ENCODE measurements around the gene PRSS22.

PRSS22 gene

DNA sequence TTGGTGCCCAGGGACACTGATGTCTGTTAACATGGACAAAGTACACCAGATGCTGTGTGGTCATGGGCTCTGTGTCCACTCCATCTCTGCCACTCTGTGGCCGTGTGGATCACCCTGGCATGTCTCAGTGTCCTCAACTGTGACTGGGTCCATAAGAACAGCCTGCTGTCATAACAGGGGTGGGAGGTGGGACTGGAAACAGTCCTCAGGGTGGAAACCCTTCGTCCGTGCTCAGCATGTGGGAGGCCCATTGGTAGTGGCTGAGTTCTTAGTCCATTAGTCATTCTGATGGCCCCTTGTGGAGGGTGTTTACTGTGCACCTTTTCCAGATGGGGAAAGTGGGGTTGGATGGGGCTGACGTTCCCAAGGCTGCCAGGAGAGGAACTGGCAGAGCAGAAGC, 37.8 kb upstream of the PRSS22 start:
- H3K36me3 Mint-ChIP-seq = peaks cover 13 to 21% of the 10 kb centered on the region in 2 donors
- DNase-seq (no peak), ATAC-seq (replicated peaks) (no peak)
- no peaks in the 10 kb centered on the region for H3K9me3 Mint-ChIP-seq
- no peaks in the 10 kb centered on the region for H3K27me3 Mint-ChIP-seq
- H3K4me1 Mint-ChIP-seq = peaks cover 18 to 29% of the 10 kb centered on the region in 2 donors
- peak overlapping the region; percentile 62 for H3K27ac Mint-ChIP-seq
- no peak overlapping the region for H3K4me3 Mint-ChIP-seq

DNA sequence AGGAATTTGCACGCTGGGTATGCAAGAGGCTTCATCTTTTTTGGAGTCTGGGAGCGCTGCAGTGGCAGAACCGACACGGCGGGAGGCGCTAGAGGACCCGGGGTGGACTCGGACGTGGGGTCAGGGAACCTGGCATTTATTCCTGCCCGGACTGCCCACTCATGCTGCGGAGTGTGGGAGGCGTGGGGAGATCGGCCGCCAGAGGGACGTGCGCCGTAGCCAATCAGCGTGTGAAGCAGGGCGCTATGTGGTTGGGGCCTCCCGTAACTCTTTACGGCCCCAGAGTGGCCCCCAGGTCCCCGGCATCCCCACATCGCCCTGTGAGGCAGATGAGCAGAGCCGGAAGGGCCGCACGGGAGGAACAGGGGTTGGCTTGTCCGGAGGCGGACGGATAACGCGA, 36.3 kb upstream of the PRSS22 start:
- Mint-ChIP-seq H3K27me3 (no peaks in the 10 kb centered on the region), H3K27ac (no peak overlapping the region), H3K9me3 (no peaks in the 10 kb centered on the region), H3K36me3 (peaks cover 11 to 16% of the 10 kb centered on the region in 2 donors), H3K4me1 (peaks cover 18 to 29% of the 10 kb centered on the region in 2 donors), H3K4me3 (no peak overlapping the region)
- DNase-seq (no peak), ATAC-seq (replicated peaks) (no peak)

DNA sequence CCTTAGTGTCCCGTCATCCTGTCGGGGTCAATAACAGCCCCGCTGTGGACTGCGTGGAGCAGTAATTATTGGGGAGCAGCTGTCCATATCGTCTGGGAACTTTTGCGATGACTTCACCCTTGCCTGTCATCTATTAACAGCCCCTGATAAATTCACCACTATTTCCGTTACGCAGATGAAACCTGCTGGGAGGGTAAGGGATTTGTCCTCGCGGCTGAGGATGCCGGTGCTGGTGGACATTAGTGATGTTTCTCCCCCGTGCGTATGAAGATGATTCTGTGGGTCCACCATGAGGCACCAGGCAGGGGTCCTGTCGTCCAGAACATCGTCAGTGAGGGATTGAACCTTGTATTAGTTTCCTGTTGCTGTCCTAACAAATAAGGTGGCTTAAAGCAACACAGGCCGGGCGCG, 26.1 kb upstream of the PRSS22 start:
- H3K27me3 Mint-ChIP-seq = peaks cover 0 to 10% of the 10 kb centered on the region in 2 donors
- H3K36me3 Mint-ChIP-seq = peaks cover 0 to 8% of the 10 kb centered on the region in 2 donors
- peak overlapping the region; percentile 87 to 97 for H3K4me3 Mint-ChIP-seq
- peaks cover 0 to 7% of the 10 kb centered on the region in 2 donors for H3K9me3 Mint-ChIP-seq
- DNase-seq (no peak), ATAC-seq (replicated peaks) (no peak)
- peak overlapping the region; percentile 81 for H3K27ac Mint-ChIP-seq
- peaks cover 13 to 15% of the 10 kb centered on the region in 2 donors for H3K4me1 Mint-ChIP-seq

DNA sequence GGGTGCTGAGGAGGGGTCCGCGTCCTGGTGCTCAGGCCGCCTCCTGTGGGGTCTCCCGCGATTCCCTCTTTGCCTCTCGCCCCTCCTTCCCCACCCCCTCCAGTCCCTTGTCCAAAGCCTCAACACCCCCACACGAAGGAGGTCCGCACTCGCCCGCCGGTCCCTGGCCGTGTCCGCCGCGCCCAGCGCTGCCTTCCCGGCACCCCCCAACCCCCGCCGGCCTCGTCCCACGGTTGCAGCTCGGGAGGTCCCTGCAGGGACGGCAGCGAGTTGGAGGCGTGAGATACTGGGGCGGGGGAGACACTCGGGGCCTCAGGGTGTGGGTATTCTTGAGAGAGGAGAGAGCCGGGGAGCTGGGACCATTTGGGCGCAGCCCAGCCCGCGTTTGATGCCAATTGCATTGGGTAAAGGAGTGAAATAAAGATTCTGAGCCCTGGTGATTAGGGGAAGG, 25.5 kb upstream of the PRSS22 start:
- no peak for DNase-seq
- no peak for ATAC-seq (replicated peaks)
- H3K4me1 Mint-ChIP-seq = peaks cover 13 to 15% of the 10 kb centered on the region in 2 donors
- H3K27ac Mint-ChIP-seq = peak overlapping the region; percentile 71
- H3K9me3 Mint-ChIP-seq = peaks cover 0 to 7% of the 10 kb centered on the region in 2 donors
- peaks cover 0 to 11% of the 10 kb centered on the region in 2 donors for H3K27me3 Mint-ChIP-seq
- peaks cover 0 to 6% of the 10 kb centered on the region in 2 donors for H3K36me3 Mint-ChIP-seq
- H3K4me3 Mint-ChIP-seq = peak overlapping the region; percentile 87 to 97

DNA sequence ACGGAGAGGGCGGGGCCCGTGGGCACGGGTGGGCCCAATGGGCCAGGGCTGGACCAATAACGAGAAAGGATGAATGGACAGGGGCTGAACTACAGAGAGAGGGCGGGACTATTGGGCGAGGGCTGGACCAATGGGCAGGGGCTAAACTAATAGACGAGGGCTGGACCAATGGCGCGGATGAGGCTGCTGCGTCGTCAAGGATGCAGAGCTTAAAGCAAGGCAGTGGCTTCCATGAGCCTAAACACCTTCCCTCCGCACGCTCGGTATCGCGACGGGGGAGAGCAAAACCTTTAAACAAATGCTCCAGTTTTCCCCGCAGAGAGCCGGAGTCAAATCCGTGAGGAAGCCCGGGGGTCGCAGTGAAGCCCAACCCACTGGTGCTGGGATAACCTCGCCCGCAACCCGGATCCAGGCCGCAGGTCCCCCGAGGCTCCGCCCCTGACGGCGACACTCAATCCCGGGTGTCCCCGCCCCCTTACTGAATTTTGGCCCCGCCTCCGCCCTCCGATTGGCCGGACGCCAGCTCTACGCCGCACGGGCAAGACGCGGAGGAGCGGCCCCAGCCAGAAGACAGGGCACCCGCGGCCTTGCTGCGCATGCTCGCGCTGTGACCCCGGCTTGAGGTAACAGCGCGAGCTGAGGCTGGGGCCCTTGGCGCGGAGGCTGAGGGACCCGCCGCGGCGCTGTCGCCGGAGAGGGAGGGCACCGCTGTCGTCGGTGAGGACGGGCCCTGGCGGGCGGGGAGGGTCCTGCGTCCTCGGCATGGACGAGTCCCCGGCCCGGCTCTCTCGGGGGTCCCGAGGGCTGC, 24.9 kb upstream of the PRSS22 start, which contains the start of gene FLYWCH2:
FLYWCH2 (plus strand) TSS at position 566 of the 808 bp plus-strand sequence. CDS start 13,235 bp downstream, outside the sequence.
- Mint-ChIP-seq H3K4me1 (peaks cover 12 to 15% of the 10 kb centered on the region in 2 donors), H3K9me3 (peaks cover 0 to 7% of the 10 kb centered on the region in 2 donors), H3K36me3 (peaks cover 0 to 3% of the 10 kb centered on the region in 2 donors), H3K27ac (peak within 1 kb of the TSS; percentile 95), H3K4me3 (peak within 1 kb of the TSS; percentile 87 to 97), H3K27me3 (peaks cover 0 to 11% of the 10 kb centered on the region in 2 donors)
- peak; percentile 92 to 94 for ATAC-seq (replicated peaks)
- peak; percentile 100 for DNase-seq

DNA sequence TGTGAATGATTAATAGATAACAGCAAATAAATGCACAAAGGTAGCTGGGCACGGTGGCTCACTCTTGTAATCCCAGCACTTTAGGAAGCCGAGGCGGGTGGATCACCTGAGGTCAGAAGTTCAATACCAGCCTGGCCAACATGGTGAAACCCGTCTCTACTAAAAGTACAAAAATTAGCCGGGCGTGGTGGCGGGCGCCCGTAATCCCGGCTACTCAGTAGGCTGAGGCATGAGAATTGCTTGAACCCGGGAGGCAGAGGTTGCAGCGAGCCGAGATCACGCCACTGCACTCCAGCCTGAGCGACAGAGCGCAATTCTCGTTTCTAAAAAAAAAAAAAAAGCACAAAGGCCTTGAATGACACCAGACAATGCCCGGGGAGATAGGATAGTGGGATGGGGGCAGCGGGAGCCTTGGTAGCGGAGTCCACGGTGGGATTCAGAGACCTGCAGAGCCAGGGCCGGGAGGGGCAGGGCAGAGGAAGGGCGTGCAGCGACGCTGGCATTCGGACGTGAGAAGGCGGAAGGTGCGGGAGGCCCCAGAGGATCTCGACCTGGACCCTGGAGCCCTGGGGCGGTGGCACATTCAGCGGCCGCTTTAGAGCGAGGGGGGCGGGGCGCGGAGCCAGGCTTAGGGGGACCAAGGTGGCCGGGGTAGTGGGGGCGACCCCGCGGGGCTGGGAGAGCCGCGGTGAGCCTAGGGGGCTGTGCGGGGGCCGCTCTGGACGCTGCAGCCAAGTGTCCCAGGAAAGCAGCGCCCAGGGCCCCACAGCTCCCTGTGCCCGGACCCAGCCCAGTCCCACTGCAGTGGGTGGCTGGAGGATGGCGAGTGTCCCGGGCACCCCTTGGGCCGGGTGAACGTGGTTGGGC, 24.0 kb upstream of the PRSS22 start:
- Mint-ChIP-seq H3K4me1 (peaks cover 10 to 15% of the 10 kb centered on the region in 2 donors), H3K27me3 (peaks cover 0 to 11% of the 10 kb centered on the region in 2 donors), H3K36me3 (no peaks in the 10 kb centered on the region), H3K9me3 (peaks cover 0 to 7% of the 10 kb centered on the region in 2 donors), H3K4me3 (peak overlapping the region; percentile 87 to 97), H3K27ac (peak overlapping the region; percentile 95)
- DNase-seq = no peak
- ATAC-seq (replicated peaks) = peak; percentile 25 to 26

DNA sequence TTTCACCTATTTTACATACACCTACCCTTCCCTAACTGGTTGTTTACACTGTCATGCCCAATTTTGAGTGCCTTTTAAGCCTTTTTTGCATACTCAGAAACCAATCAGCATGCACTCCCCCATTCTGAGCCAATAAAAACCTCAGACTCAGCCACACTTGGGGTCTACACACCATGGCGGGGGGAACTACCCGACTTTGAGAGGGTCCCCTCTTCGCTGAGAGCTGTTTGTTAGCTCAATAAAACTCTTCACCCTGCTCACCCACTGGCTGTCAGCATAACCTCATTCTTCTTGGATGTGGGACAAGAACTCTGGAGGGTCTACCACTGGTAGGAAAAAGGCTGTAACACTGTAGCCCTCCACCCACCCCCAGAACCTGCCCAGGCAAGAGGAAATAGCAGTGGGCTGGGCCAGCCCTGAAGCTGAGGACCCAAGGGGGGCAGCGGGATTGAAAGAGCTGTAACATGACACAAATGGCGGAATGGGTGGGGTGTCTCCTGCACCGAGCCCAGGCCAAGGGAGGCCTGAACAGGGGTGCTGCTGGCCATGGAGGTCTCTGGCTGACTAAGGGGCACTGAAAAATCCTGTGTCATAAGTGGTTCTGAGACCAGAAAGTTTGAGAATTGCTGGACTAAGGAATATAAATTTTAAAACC, 22.0 kb upstream of the PRSS22 start:
- DNase-seq (no peak), ATAC-seq (replicated peaks) (no peak)
- Mint-ChIP-seq H3K36me3 (no peaks in the 10 kb centered on the region), H3K27me3 (peaks cover 0 to 11% of the 10 kb centered on the region in 2 donors), H3K9me3 (peaks cover 0 to 7% of the 10 kb centered on the region in 2 donors), H3K4me3 (no peak overlapping the region), H3K4me1 (peaks cover 5 to 17% of the 10 kb centered on the region in 2 donors), H3K27ac (no peak overlapping the region)

DNA sequence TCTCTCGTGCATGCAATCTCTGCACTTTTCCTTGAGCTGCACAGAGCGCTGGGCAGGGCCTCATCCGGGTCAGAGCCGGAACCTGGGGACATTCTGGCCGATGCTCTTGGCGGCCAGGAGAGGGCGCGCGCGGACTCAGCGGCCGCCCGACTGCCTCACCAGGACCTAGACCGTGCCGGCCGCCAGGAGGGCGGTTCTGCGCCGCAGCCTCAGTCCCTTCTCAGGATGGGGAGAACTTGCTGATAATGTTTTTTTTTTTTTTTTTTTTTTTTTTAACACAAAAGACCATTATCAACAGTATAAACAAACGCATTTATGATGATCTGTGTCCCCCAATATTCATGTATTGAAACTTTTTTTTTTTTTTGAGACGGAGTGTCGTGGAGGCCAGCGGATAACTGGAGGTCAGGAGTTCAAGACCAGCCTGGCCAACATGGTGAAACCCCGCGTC, 17.0 kb upstream of the PRSS22 start:
- Mint-ChIP-seq H3K4me1 (peaks cover 0 to 8% of the 10 kb centered on the region in 2 donors), H3K27me3 (peaks cover 5 to 22% of the 10 kb centered on the region in 2 donors)

DNA sequence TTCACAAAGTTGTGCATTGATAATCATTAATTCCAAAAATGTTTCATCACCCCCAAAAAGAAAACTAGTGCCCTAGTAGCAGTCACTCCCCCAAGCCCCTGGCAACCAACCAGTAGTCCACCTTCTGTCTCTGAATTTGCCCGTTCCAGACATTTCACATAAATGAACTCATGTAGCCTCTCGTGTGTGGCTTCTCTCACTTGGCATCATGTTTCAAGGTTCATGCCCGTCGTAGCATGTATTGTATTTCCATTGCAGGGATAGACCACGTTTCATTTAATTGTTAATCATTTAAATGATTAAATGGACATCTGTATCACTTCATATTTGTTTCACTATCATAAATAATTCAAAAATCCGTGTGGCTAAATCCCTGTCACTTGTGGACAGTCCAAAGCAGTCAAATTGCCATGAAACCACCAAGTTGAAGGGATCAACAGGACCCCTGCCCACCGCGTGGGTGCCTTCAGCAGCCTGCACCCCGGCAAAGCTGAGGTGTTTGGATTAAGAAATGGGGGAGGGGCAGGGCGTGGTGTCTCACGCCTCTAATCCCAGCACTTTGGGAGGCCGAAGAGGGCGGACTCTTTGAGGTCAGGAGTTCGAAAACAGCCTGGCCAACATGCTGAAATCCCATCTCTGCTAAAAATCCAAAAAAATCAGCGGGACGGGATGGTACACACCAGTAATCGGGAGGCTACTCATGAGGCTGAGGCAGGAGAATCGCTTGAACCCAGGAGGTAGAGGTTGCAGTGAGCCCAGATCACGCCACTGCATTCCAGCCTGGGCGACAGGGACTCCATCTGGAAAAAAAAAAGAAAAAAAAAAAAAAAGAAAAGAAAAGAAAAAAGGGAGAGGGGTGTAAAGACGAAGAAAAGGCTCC, 16.3 kb upstream of the PRSS22 start:
- Mint-ChIP-seq H3K27me3 (peaks cover 9 to 21% of the 10 kb centered on the region in 2 donors), H3K4me1 (peaks cover 0 to 8% of the 10 kb centered on the region in 2 donors), H3K36me3 (no peaks in the 10 kb centered on the region), H3K4me3 (no peak overlapping the region), H3K9me3 (no peaks in the 10 kb centered on the region), H3K27ac (no peak overlapping the region)
- DNase-seq = no peak
- ATAC-seq (replicated peaks) = no peak

More for the DNA sequence above, 17.0 kb upstream of the PRSS22 start:
- peak; percentile 50 for DNase-seq
- H3K27ac Mint-ChIP-seq = no peak overlapping the region
- no peaks in the 10 kb centered on the region for H3K36me3 Mint-ChIP-seq
- peak; percentile 99 to 100 for ATAC-seq (replicated peaks)
- no peak overlapping the region for H3K4me3 Mint-ChIP-seq
- H3K9me3 Mint-ChIP-seq = peaks cover 0 to 5% of the 10 kb centered on the region in 2 donors

DNA sequence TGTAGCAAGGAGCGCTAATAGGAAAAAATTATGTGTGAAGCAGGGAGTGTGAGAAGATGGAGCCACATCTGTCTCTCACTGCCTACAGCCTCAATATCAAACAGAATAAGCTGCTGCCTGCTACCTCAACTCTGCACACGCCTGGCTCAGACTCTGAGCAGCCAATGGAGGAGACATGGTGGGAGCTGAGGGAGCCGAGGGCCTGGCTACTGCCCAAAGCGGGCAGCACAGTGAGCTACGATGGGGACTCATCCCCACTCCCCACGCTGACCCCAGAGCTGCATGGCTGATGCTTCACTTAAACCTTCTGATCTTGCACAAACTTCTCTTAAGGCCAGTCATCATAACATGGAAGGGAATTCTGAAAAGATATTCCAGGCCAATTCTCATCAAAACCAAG, 14.0 kb upstream of the PRSS22 start:
- ATAC-seq (replicated peaks) = no peak
- H3K27ac Mint-ChIP-seq = no peak overlapping the region
- DNase-seq = no peak
- no peaks in the 10 kb centered on the region for H3K9me3 Mint-ChIP-seq
- peaks cover 9 to 18% of the 10 kb centered on the region in 2 donors for H3K27me3 Mint-ChIP-seq
- H3K4me3 Mint-ChIP-seq = no peak overlapping the region
- peaks cover 0 to 3% of the 10 kb centered on the region in 2 donors for H3K36me3 Mint-ChIP-seq
- H3K4me1 Mint-ChIP-seq = peaks cover 0 to 8% of the 10 kb centered on the region in 2 donors

DNA sequence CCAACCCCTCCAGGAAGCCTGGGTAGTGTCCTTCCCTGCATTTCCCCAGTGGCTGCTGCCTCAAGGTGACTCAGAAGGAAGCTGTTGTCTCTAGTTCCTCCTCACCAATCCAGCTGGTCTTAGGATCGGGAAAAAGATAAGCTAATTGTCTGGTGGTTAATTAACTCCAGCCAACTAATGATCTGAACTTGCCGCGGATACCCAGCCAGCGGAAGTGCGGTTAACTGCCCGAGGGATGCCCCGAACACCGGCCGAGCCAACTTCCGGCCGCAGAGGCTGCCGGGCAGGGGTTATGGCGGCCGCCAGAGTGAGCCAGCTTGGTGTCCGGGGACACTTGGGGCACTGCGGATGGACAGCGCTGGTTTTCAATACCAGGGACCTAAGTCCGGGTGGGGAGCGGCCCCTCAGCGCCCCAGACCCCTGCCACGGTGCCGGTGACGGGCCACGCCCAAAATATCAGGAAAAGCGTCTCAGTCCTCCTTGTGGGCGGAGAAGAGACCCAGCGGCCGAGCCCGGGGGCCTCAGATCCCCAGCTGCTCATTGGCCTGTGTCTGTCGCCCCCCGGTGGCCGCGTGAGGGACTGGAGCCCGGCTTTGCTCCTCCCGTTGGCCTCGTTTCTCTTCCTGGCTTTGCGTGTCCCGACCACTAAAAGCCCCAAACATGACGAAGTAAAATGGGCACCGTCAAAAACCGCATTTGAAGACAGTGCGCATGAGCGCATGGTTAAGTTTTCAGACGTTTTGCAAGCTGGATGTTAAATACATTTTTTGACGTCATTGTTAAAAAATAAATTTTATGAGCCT, 10.2 kb upstream of the PRSS22 start:
- H3K4me1 Mint-ChIP-seq = no peaks in the 10 kb centered on the region
- H3K4me3 Mint-ChIP-seq = peak overlapping the region; percentile 96 to 97
- H3K27ac Mint-ChIP-seq = peak overlapping the region; percentile 99
- peaks cover 0 to 3% of the 10 kb centered on the region in 2 donors for H3K36me3 Mint-ChIP-seq
- peak; percentile 96 for DNase-seq
- no peaks in the 10 kb centered on the region for H3K9me3 Mint-ChIP-seq
- H3K27me3 Mint-ChIP-seq = peaks cover 20 to 23% of the 10 kb centered on the region in 2 donors
- peak; percentile 96 for ATAC-seq (replicated peaks)

DNA sequence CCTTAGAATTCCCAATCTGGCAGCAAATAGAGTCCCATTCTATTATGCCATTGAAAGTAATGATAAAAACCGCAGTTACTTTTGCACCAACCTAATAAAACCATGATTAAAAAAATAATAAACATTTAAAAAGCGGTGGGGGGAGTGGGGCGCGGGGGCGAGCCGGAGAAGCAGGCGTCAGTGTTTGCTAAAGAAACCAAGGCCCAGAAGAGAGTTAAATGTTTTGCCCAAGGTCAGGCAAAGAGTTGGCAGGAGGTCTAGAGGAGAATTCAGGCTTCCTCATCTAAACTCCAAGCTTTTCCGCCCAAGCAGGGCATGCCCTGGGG, 9.7 kb upstream of the PRSS22 start:
- H3K4me1 Mint-ChIP-seq = no peaks in the 10 kb centered on the region
- H3K36me3 Mint-ChIP-seq = peaks cover 0 to 3% of the 10 kb centered on the region in 2 donors
- ATAC-seq (replicated peaks) (no peak), DNase-seq (no peak)
- H3K4me3 Mint-ChIP-seq = peak overlapping the region; percentile 96 to 97
- H3K27ac Mint-ChIP-seq = peak overlapping the region; percentile 99
- H3K27me3 Mint-ChIP-seq = peaks cover 20 to 23% of the 10 kb centered on the region in 2 donors
- no peaks in the 10 kb centered on the region for H3K9me3 Mint-ChIP-seq
